Posterior vena cava (tissue), 2 donors: Measurements from ENCODE around the gene SH3GL3. TPM values are rescaled to one million over a fixed set of nuclear protein-coding genes. Genes with fewer than 3 reads are reported as not detected.

Source experiments
- DNase-seq: peaks from one replicate; pipeline ENCODE4 v3.0.0-alpha.2; 2020; ENCODE audit warnings: low spot score
- intact Hi-C, 2 donors: fragments of 100-400 bp; cut with DNase I; formaldehyde crosslinking; loops; one replicate each; pipeline versions ENCODE4 v1.14.1 to v1.14.2; 2022 to 2023
- total RNA-seq, 2 donors: library from RNA; stranded (reverse); fragmentation: NEBNext Ultra II Directional; extraction: Animal tissue kit (Norgen Biotek cat#: 25700); gene quantifications; one replicate each; pipeline ENCODE4 v1.2.1, GENCODE V29; 2021
- donor health status: DM: yes; HTN: yes; CAD: no.
- donor health status: DM: yes; HTN: yes; CAD: no.

Gene SH3GL3
- total RNA-seq, 2 donors from 2014 or later: 0.29 TPM; not detected in 1

- no peak for DNase-seq
- intact Hi-C loops: no loop called here
These were observed 44.3 kb downstream of the SH3GL3 start for GRCh38 chr15:83491486-83491885.

DNA sequence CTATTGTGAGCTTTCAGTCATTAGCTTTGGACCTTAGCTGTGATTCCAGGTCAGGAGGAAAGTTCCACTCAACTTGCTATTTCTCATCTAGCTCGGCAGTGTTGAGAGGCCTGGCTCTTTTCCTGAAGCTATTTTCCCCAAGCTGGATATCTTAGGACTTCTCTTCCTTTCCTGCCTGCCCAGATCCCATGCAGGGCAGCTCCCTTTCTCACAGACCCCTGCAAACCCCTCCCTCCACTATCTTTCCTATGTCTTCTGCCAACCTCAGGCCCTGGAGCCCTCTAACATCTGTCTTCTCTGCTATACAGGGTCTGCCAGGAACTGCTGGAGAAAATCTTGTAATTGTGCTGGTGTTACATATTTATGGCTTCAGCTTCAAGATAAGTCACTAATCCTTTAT, 49.6 kb downstream of the SH3GL3 start:
- intact Hi-C loops: no loop called here
- no peak for DNase-seq

GRCh38 chr15:83498374-83498773, 51.2 kb downstream of the SH3GL3 start:
- no peak for DNase-seq
- intact Hi-C loops: no loop called here

DNA sequence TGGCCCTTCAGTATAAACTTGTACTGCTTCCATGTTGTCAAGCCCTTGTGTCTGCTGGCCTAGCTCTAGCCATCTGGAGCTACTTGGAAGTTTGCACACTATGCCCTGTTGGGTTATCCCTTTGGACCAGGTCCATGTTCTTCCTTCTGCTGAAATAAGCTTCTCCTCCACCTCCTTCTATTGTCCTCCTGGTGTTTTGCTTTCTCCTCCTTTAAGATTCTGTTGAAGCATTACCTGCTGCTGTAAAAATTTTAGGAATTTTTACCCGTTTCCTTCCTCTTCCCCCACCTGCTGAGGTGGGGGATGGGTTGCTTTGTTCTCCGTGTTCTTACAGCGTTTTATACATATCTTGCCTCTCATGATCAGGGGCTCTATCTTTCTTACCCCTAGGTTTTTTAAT, 51.7 kb downstream of the SH3GL3 start:
- intact Hi-C loops: no loop called here
- no peak for DNase-seq

DNA sequence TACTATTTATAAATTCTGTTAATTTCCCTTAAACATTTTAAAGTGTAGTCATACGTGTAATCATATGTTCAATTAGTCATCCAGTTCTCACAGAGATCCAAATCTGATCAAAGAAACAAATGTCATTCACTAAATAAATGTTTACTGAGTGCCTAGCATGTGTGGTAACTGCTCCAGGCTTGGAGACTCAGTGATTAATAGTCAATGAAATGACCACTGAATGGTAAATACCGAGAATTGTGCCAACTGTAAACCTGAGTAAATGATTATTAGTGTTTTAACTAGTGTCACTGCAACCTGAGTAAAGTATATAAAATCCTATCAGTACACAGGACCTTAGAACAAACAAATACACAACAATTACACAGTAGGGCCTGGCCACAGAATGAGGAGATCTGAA, 52.3 kb downstream of the SH3GL3 start:
- intact Hi-C loops: no loop called here
- DNase-seq: no peak

DNA sequence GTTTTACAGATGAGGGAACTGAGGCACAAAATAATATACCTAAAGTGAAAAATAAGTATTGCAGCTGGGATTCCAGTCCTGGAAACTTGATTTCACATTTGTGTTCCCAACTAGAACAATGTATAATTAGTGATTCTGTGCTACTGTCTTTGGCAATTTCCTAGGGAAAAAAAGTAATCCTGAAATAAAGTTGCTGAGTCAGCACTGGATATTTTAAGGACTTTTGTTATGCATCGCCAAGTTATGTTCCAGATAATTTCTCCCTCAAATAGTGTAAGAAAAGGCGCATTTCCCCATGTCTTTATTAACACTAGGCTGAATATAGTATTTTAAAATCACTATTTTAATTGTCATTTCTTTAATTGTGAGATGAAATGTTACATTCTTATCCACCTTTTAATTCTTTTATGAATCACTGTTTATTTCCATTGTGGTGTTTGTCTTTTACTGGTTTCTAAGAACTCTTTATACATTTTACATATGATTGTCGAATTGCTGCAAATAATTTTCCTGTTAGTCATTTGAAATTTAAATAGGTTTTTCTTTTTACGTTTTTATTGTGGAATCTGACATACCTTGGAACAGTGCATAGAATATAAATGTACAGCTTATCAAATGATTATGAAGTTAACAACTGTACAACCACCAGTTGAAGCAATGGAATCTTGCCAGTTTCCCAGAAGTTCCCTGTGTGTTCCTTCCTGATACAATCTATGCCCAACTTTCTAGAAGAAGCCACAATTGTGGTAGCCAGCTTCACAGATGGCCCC, 56.6 kb downstream of the SH3GL3 start:
- DNase-seq: no peak
- intact Hi-C loops: no loop called here

DNA sequence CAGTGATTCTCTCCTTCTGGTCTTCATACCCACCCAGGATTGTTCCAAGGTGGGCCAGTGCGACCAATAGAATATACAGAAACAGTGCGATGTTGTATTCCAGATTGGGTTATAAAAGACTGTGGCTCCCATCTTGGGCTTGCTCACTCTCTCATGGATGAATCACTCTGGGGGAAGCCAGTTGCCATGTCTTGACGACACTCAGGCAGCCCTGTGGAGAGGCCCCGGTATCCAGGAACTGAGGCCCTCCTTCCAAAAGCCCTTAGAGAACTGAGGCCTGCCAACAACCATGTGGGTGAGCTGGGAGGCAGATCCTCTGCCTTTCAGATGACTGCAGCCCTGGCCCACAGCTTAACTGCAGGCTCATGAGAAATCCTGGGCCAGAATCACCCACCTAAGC, 57.2 kb downstream of the SH3GL3 start:
- intact Hi-C loops: no loop called here
- DNase-seq: no peak

GRCh38 chr15:83510001-83510400, 62.9 kb downstream of the SH3GL3 start:
- intact Hi-C loops: no loop called here
- DNase-seq: no peak

DNA sequence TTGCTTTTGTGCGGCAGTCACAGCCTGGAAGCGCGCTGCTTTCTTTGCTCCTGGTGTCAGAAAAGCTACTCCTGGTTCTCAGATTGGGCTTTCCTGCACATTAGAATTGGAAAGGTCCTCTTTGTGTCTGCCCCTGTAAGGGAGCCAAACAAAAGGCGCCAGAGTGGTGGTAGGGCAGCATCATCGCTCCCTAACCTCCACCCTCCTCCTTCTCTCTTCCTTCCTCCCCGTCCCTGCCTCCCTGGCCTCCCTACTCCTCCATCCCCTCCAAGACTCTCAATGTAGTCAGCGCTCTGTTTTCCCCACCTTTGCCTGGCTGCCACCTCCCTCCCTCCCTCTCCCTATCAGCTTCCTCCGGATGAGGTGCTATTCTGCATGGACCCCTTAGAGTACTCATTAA, 65.3 kb downstream of the SH3GL3 start:
- intact Hi-C loops: no loop called here
- no peak for DNase-seq

DNA sequence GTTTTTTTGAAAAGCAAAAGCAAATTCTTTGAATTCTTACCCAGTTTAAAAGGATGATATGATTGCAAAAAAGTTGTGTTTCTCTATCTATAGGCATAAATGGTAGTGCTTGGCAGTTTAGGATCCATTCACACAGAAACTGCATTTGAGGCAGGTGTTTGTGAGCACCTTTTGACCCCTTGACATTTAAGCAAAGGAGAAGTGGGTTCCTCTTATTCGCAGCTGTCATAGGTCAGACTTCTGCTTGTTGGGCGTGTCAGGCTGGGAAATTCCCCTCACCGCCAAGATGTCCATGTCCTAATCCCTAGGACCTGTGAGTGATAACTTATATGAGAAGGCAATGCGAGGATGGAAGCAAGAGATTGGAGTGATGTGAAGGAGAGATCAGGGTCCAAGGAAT, 67.4 kb downstream of the SH3GL3 start:
- DNase-seq: no peak
- intact Hi-C loops: no loop called here

- intact Hi-C loops: no loop called here
- no peak for DNase-seq
These were observed 68.0 kb downstream of the SH3GL3 start for GRCh38 chr15:83515164-83515563.

DNA sequence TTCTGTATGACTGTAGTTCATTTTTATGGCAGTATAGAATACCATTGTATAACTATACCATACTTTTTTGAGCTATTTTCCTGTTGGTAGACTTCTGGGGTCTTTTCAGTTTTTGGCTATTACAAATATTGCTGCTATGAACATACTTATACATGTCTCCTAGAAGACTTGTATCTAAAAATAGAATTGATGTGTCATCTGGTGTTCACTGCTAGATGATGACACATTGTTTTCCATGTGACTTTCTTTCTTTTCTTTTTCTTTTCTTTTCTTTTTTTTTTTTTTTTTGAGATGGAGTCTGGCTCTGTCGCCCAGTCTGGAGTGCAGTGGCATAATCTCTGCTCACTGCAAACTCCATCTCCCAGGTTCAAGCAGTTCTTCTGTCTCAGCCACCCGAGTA, 69.8 kb downstream of the SH3GL3 start:
- intact Hi-C loops: no loop called here
- DNase-seq: no peak

DNA sequence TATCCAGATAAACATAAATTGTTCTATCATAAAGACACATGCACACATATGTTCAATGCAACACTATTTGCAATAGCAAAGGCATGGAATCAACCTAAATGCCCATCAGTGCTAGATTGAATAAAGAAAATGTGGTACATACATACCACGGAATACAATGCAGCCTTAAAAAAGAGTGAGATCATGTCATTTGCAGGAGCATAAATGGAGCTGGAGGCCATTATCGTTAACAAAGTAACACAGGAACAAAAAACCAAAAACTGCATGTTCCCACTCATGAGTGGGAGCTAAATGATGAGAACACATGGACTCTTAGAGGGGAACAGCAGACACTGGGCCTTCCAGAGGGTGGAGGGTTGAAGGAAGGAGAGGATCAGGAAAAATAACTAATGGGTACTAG, 79.2 kb downstream of the SH3GL3 start:
- intact Hi-C loops: no loop called here

DNA sequence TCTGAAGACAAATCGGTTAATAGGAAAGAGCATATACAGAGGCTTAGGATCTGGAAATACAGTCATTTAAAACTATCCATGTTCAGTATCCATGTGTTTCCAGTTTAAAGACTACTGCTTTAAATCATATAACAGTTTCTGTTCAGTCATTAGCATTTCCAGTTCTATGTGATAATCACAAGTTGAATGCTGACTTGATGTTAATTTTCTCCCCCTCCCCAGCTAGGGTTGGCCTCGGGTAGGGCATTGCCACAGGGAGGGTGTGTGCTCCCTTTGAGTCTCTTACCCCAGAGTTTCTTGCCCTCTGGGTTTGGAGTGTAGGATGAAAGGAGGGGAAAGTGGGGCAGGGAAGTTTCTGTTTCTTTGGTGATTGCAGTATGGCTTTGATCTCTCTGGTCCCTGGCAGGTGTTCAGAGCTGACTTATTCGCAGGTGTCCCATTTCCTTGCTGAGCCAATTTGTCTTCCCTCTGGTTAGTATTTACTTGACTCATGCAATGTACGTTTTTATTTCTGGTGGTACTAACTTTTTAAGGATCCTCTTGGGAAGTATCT, 86.3 kb downstream of the SH3GL3 start:
- DNase-seq: no peak
- intact Hi-C loops: no loop called here

More for the DNA sequence above, 79.2 kb downstream of the SH3GL3 start:
- DNase-seq: no peak

- DNase-seq: no peak
- intact Hi-C loops: no loop called here
These were observed 90.5 kb downstream of the SH3GL3 start for GRCh38 chr15:83537606-83538005.

GRCh38 chr15:83538682-83539081, 91.5 kb downstream of the SH3GL3 start:
- intact Hi-C loops: no loop called here
- DNase-seq: no peak

GRCh38 chr15:83545804-83546511, 98.8 kb downstream of the SH3GL3 start:
- DNase-seq: no peak
- intact Hi-C loops: no loop called here

DNA sequence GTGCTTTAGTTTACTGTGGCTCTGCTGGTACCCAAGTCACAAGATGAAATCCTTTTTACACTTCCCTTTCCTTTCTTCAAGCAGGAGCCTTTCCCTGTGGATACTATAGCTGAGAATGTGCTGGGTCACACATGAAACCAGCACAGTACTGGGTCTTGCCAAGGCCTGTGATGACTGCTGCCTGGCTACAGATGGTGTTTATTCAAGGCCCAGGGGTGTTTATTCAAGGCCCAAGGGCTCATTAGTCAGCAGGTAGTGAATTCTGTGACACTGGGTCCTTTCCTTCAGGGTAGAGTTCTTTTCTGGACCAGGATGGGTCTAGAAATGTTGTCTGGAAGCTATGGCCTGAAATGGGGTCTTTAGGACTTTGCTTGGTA, 99.4 kb downstream of the SH3GL3 start:
- no peak for DNase-seq
- intact Hi-C loops: no loop called here

DNA sequence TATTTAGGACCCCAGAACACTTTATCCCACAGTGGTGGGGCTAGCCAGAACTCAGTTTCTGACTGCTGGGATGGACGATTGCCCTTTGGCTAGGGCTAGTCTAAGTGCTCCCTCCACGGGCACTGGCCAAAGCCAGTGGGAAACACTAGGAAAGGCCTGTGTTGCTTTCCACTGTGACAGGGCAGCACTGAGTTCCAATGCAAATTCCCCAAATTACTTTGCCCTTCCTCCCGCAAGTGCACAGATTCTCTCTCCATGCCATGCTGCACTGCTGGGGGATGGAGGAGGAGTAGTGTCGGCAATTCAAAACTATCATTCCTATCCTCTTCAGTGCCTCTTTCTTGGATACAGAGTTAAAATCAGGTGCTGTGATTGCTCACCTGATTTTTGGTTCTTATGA, 100.0 kb downstream of the SH3GL3 start:
- no peak for DNase-seq
- intact Hi-C loops: no loop called here

GRCh38 chr15:83549623-83550022, 102.5 kb downstream of the SH3GL3 start:
- no peak for DNase-seq
- intact Hi-C loops: loop anchor here (2.0 to 10.0 kb wide), 2 partner anchors 75 to 115 kb away; no protein-coding TSS in a partner anchor

GRCh38 chr15:83554558-83554957, 107.4 kb downstream of the SH3GL3 start:
- no peak for DNase-seq
- intact Hi-C loops: loop anchor here in 1 of 2 donors (10.0 kb wide), 1 partner anchor 120 kb away; no protein-coding TSS in a partner anchor
